Keratinocyte (primary cell): ENCODE data around the gene TIMM10. TPM values are rescaled to one million over a fixed set of nuclear protein-coding genes. Genes with fewer than 3 reads are reported as not detected.

ENCODE experiments used
- DNase-seq: peaks from one replicate; pipeline ENCODE4 v3.0.0-alpha.2; 2011; ENCODE audit warnings: low read depth, missing footprints, low spot score
- FAIRE-seq: peaks from 2 replicates; lab custom pipeline; 2011; peaks lifted over from hg19 to GRCh38; lab: Jason Lieb, UNC
- H2AFZ ChIP-seq: 2 replicates; pipeline ENCODE4 v1.6.0; 2012; ENCODE audit warnings: low read length, control low read depth, inconsistent platforms; ENCODE audit not compliant: control insufficient read depth
- H3K27ac ChIP-seq: 2 replicates; pipeline ENCODE4 v1.5.1; 2011; ENCODE audit warnings: low read length; ENCODE audit not compliant: control insufficient read depth, insufficient read depth
- H3K27me3 ChIP-seq: 3 replicates; pipeline ENCODE4 v1.6.0; 2011; ENCODE audit warnings: low read length; ENCODE audit not compliant: control insufficient read depth, insufficient read depth; ENCODE audit errors: extremely low read depth
- H3K36me3 ChIP-seq, 2 experiments: 2 replicates in 1 of 2; 3 replicates in 1 of 2; pipeline ENCODE4 v1.5.1; 2011; ENCODE audit warnings: low read length in 2 of 2, mild to moderate bottlenecking in 1 of 2; ENCODE audit not compliant: control insufficient read depth in 2 of 2, insufficient read depth in 2 of 2; ENCODE audit errors: extremely low read depth in 1 of 2
- H3K4me1 ChIP-seq: 3 replicates; pipeline ENCODE4 v1.5.1; 2011; ENCODE audit warnings: low read length; ENCODE audit not compliant: control insufficient read depth, insufficient read depth; ENCODE audit errors: extremely low read depth
- H3K4me2 ChIP-seq: 3 replicates; pipeline ENCODE4 v1.6.0; 2011; ENCODE audit warnings: low read depth, low read length; ENCODE audit not compliant: control insufficient read depth, insufficient read depth; ENCODE audit errors: extremely low read depth
- H3K4me3 ChIP-seq, 3 experiments: fragments of 200-600 bp in 1 of 3; sonication (generic) in 1 of 3; 2 replicates in 2 of 3; 3 replicates in 1 of 3; pipeline ENCODE4 v1.5.1; 2011 to 2016; ENCODE audit warnings: low read length in 3 of 3, mild to moderate bottlenecking in 3 of 3, control low read depth in 2 of 3, inconsistent platforms in 1 of 3, low read depth in 1 of 3, mixed read lengths in 1 of 3, mixed run types in 1 of 3, moderate library complexity in 1 of 3; ENCODE audit not compliant: control insufficient read depth in 2 of 3, insufficient read depth in 2 of 3; ENCODE audit errors: extremely low read depth in 1 of 3
- H3K79me2 ChIP-seq: 2 replicates; pipeline ENCODE4 v1.6.0; 2012; ENCODE audit warnings: low read length; ENCODE audit not compliant: control insufficient read depth, insufficient read depth
- H3K9ac ChIP-seq: 3 replicates; pipeline ENCODE4 v1.6.0; 2011; ENCODE audit warnings: low read length; ENCODE audit not compliant: control insufficient read depth, insufficient read depth; ENCODE audit errors: extremely low read depth
- H3K9me1 ChIP-seq: 3 replicates; pipeline ENCODE4 v1.6.0; 2011; ENCODE audit warnings: low read length; ENCODE audit not compliant: control insufficient read depth, insufficient read depth; ENCODE audit errors: extremely low read depth
- H3K9me3 ChIP-seq: 2 replicates; pipeline ENCODE4 v1.5.1; 2012; ENCODE audit warnings: low read depth, low read length; ENCODE audit not compliant: control insufficient read depth
- H4K20me1 ChIP-seq: 3 replicates; pipeline ENCODE4 v1.6.0; 2011; ENCODE audit warnings: low read length; ENCODE audit not compliant: control insufficient read depth, insufficient read depth; ENCODE audit errors: extremely low read depth
- EZH2 ChIP-seq: IDR thresholded peaks from one replicate; pipeline ENCODE4 v1.6.1; 2012; ENCODE audit warnings: inconsistent platforms, mild to moderate bottlenecking, low read length, moderate library complexity
- dilution Hi-C: fragments of 300-500 bp; cut with MboI; formaldehyde crosslinking; loops from one replicate; pipeline ENCODE4 v1.7.0; 2020; ENCODE audit warnings: low sequenced_read_pairs; ENCODE audit not compliant: extremely low pct_ligation_motif_present
- polyA plus RNA-seq, 5 experiments: library from polyadenylated mRNA; depleted of rRNA in 3 of 5; stranded (reverse) in 3 of 5; stranded (forward) in 1 of 5; unstranded in 1 of 5; fragments of >200 nt; gene quantifications; 1 replicate in 1 of 5; 2 replicates in 3 of 5; 3 replicates in 1 of 5; pipeline versions ENCODE4 v1.2.1 to v1.2.3, GENCODE V29; 2011 to 2012; ENCODE audit warnings: missing spikeins in 2 of 5, low read depth in 1 of 5, low replicate concordance in 1 of 5
- TF ChIP-seq, protein P1 (sequence below), 3 experiments: IDR thresholded peaks in 1 of 3; conservative IDR thresholded peaks in 1 of 3; optimal IDR thresholded peaks in 1 of 3; 2 replicates in 2 of 3; 3 replicates in 1 of 3; pipeline versions ENCODE3 to v1.5.1; 2011; ENCODE audit warnings: low read length in 3 of 3, mild to moderate bottlenecking in 3 of 3, moderate library complexity in 2 of 3, control low read depth in 1 of 3, inconsistent platforms in 1 of 3; ENCODE audit not compliant: insufficient read depth in 2 of 3; ENCODE audit errors: extremely low read depth in 1 of 3

TIMM10 gene
- polyA plus RNA-seq, 1 donor (not counting 4 experiments of a cell fraction or from before 2014, with no cell fraction given) = 92.2 TPM

DNA sequence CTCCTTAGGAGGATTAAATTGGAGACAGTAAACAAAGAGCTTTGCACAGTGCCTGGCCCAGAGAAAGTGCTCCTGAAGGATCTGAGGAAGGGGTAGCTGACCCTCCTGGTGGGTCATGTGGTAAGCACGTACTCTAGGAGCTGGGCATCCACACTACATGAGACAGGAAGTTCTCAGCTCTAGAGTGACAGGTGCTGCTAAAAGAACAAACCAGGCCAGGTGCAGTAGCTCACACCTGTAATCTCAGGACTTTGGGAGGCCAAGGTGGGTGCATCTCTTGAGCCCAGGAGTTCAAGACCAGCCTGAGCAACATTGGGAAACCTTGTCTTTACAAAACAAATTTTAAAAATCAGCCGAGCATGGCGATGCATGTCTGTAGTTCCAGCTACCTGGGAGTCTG lies 28.2 kb downstream of the TIMM10 start:
- Histone ChIP-seq H3K27ac (no peak overlapping the region), H3K9ac (no peak overlapping the region), H3K4me3 (no peak overlapping the region), H3K27me3 (no peaks in the 10 kb centered on the region), H3K9me3 (no peaks in the 10 kb centered on the region), H3K79me2 (no peaks in the 10 kb centered on the region), H3K4me2 (no peak overlapping the region), H2AFZ (no peak overlapping the region), H4K20me1 (no peaks in the 10 kb centered on the region), H3K36me3 (no peaks in the 10 kb centered on the region), H3K9me1 (no peaks in the 10 kb centered on the region), H3K4me1 (peaks cover 9% of the 10 kb centered on the region)
- DNase-seq = no peak
- FAIRE-seq = no peak
- dilution Hi-C loops = no loop called here
- TF ChIP-seq, protein P1, sequence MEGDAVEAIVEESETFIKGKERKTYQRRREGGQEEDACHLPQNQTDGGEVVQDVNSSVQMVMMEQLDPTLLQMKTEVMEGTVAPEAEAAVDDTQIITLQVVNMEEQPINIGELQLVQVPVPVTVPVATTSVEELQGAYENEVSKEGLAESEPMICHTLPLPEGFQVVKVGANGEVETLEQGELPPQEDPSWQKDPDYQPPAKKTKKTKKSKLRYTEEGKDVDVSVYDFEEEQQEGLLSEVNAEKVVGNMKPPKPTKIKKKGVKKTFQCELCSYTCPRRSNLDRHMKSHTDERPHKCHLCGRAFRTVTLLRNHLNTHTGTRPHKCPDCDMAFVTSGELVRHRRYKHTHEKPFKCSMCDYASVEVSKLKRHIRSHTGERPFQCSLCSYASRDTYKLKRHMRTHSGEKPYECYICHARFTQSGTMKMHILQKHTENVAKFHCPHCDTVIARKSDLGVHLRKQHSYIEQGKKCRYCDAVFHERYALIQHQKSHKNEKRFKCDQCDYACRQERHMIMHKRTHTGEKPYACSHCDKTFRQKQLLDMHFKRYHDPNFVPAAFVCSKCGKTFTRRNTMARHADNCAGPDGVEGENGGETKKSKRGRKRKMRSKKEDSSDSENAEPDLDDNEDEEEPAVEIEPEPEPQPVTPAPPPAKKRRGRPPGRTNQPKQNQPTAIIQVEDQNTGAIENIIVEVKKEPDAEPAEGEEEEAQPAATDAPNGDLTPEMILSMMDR (optimal IDR thresholded peaks at IDR 0.05 in 1 of 3, IDR thresholded peaks at IDR 0.05 in 1 of 3, conservative IDR thresholded peaks at IDR 0.05 in 1 of 3; ENCODE audit: extremely low read depth in 1 of 3, insufficient read depth in 2 of 3, low read length in 3 of 3) = no peak
- no peak for TF ChIP-seq EZH2

DNA sequence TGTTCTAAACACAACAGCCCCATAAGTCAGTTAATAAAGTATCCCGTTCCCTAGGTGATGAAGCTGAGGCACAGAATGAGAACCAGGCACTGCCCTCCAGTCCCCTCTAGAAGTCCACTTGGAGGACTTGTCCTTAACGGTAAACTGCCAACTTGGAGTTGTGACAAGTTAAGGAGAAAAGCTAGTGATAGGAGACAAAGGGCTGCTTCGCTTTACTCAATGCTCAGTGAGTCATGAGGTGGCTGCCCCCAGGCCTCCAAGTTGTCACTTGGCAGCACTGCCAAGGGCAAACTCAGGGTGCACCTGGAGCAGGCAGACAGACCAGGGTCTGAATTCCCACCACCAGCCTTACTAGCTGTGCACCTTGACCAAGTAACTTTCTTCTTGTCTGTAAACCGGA lies 28.6 kb downstream of the TIMM10 start:
- Histone ChIP-seq H3K9ac (no peak overlapping the region), H2AFZ (no peak overlapping the region), H4K20me1 (no peaks in the 10 kb centered on the region), H3K4me1 (peaks cover 9% of the 10 kb centered on the region), H3K79me2 (no peaks in the 10 kb centered on the region), H3K4me2 (no peak overlapping the region), H3K4me3 (no peak overlapping the region), H3K27me3 (no peaks in the 10 kb centered on the region), H3K9me3 (no peaks in the 10 kb centered on the region), H3K27ac (no peak overlapping the region), H3K36me3 (no peaks in the 10 kb centered on the region), H3K9me1 (no peaks in the 10 kb centered on the region)
- FAIRE-seq (no peak), DNase-seq (no peak)
- TF ChIP-seq, protein P1 (optimal IDR thresholded peaks at IDR 0.05 in 1 of 3, IDR thresholded peaks at IDR 0.05 in 1 of 3, conservative IDR thresholded peaks at IDR 0.05 in 1 of 3; ENCODE audit: extremely low read depth in 1 of 3, insufficient read depth in 2 of 3, low read length in 3 of 3) = no peak
- no peak for TF ChIP-seq EZH2
- dilution Hi-C loops = no loop called here
